ENCODE data around the gene TNNC1.

Gene TNNC1

GRCh38 chr3:52408466-52408865 is 45.4 kb downstream of the TNNC1 start:
- no peak for DNase-seq (ENCODE audit: extremely low spot score)
- ChIA-PET POLR2A (no interaction called here), CTCF (interaction anchor here (2.4 kb wide), 1 partner anchor 19 kb away, joined by 7 read pairs; no protein-coding TSS in a partner anchor)
- TF ChIP-seq CTCF (IDR thresholded peaks at IDR 0.05; ENCODE audit: control extremely low read depth, extremely low read depth, low read depth, missing control alignments) = no peak

GRCh38 chr3:52407779-52408178 is 46.1 kb downstream of the TNNC1 start:
- ChIA-PET CTCF (interaction anchor here (2.4 kb wide), 1 partner anchor 20 kb away, joined by 7 read pairs; no protein-coding TSS in a partner anchor), POLR2A (no interaction called here)
- TF ChIP-seq CTCF (IDR thresholded peaks at IDR 0.05; ENCODE audit: control extremely low read depth, extremely low read depth, low read depth, missing control alignments) = no peak
- no peak for DNase-seq (ENCODE audit: extremely low spot score)

GRCh38 chr3:52406791-52407510 is 46.9 kb downstream of the TNNC1 start:
- no peak for TF ChIP-seq CTCF (IDR thresholded peaks at IDR 0.05; ENCODE audit: control extremely low read depth, extremely low read depth, low read depth, missing control alignments)
- ChIA-PET CTCF (interaction anchor here (0.7 to 2.4 kb wide), 2 partner anchors 21 to 76 kb away, joined by 3 to 7 read pairs; no protein-coding TSS in a partner anchor), POLR2A (interaction anchor here (0.6 kb wide), 1 partner anchor 33 kb away, joined by 3 read pairs; no protein-coding TSS in a partner anchor)
- DNase-seq (ENCODE audit: extremely low spot score) = no peak

- no peak for TF ChIP-seq CTCF (IDR thresholded peaks at IDR 0.05; ENCODE audit: control extremely low read depth, extremely low read depth, low read depth, missing control alignments)
- ChIA-PET POLR2A (interaction anchor here (0.6 kb wide), 1 partner anchor 32 kb away, joined by 3 read pairs; no protein-coding TSS in a partner anchor), CTCF (interaction anchor here (0.9 to 2.4 kb wide), 5 partner anchors 11 to 45 kb away, joined by 3 to 7 read pairs (median 6); no protein-coding TSS in a partner anchor)
- no peak for DNase-seq (ENCODE audit: extremely low spot score)
Measured at GRCh38 chr3:52406231-52406661, 47.6 kb downstream of the TNNC1 start.

- POLR2A ChIA-PET = no interaction called here
- CTCF ChIA-PET = interaction anchor here (0.9 to 2.2 kb wide), 5 partner anchors 11 to 46 kb away, joined by 3 to 6 read pairs (median 4); no protein-coding TSS in a partner anchor
- no peak for DNase-seq (ENCODE audit: extremely low spot score)
- TF ChIP-seq CTCF (IDR thresholded peaks at IDR 0.05; ENCODE audit: control extremely low read depth, extremely low read depth, low read depth, missing control alignments) = no peak
Measured at GRCh38 chr3:52405601-52406110, 48.2 kb downstream of the TNNC1 start.

GRCh38 chr3:52405066-52405465 is 48.8 kb downstream of the TNNC1 start:
- POLR2A ChIA-PET = no interaction called here

More at GRCh38 chr3:52405066-52405465, 48.8 kb downstream of the TNNC1 start:
- TF ChIP-seq CTCF (IDR thresholded peaks at IDR 0.05; ENCODE audit: control extremely low read depth, extremely low read depth, low read depth, missing control alignments) = no peak
- CTCF ChIA-PET = interaction anchor here (1.2 to 2.2 kb wide), 5 partner anchors 10 to 185 kb away, joined by 4 to 6 read pairs (median 4); no protein-coding TSS in a partner anchor
- DNase-seq (ENCODE audit: extremely low spot score) = no peak

Measured in GM10248 (cell line).